Measurements from ENCODE around the gene DDX3X. TPM values are rescaled to one million over a fixed set of nuclear protein-coding genes. Genes with fewer than 3 reads are reported as not detected.
A peak's percentile ranks its signal among the peaks of the same experiment; 100 is the strongest.

The DDX3X gene
- total and polyA plus RNA-seq, 2 of the 4 experiments (the other 2 are of a cell fraction), result 64.8 to 229 TPM

- 67% methylated on average over 1 of the region's 6 CpGs; no CpG with 5 or more reads in 1 of the 2 experiments for WGBS, 2 experiments (ENCODE audit: extremely low coverage in 2 of 2, insufficient read length in 1 of 2)
- CTCF ChIA-PET, result no interaction called here
- intact Hi-C loops (cut with micrococcal nuclease), result no loop called here
- Histone ChIP-seq H2BK15ac (ENCODE audit: low read depth, low read length) (no peak overlapping the region; the same call in 2 of the 3 replicates), H3K36me3 (ENCODE audit: control insufficient read depth, insufficient read depth, low read length) (no peaks in the 10 kb centered on the region), H2BK120ac (ENCODE audit: low read depth, low read length) (peak overlapping the region; percentile 3; the same call in 1 of the 2 replicates), H4K91ac (ENCODE audit: insufficient read depth, low read depth, low read length) (no peak overlapping the region), H3K9me1 (ENCODE audit: insufficient read depth, low read length) (no peaks in the 10 kb centered on the region), H3K4ac (ENCODE audit: low read depth, low read length) (peak overlapping the region; percentile 20; the same call in 1 of the 2 replicates), H3K9me3 (ENCODE audit: control insufficient read depth, insufficient read depth, low read length) (no peaks in the 10 kb centered on the region), H3K4me1 (ENCODE audit: control insufficient read depth, insufficient read depth, low read length) (peaks cover 10% of the 10 kb centered on the region), H3K18ac (ENCODE audit: low read depth, low read length) (no peak overlapping the region), H4K20me1 (ENCODE audit: insufficient read depth, low read length) (no peaks in the 10 kb centered on the region), H2AFZ (replicated peaks; ENCODE audit: low read length, poor library complexity) (peak overlapping the region; percentile 56), H2AK9ac (replicated peaks; ENCODE audit: low read depth, low read length, poor library complexity) (peak overlapping the region; percentile 60), H2BK5ac (ENCODE audit: low read depth, low read length, poor library complexity, severe bottlenecking) (no peak overlapping the region), H4K8ac (ENCODE audit: low read depth in 2 of 2, low read length in 2 of 2) (no peak overlapping the region), H3K4me2 (ENCODE audit: low read depth, low read length) (no peak overlapping the region), H2BK20ac (ENCODE audit: low read depth, low read length) (no peak overlapping the region), H3K56ac (ENCODE audit: extremely low read depth, insufficient read depth, low read length) (no peak overlapping the region), H3K4me3 (ENCODE audit: insufficient read depth, low read depth, low read length) (no peak overlapping the region), H3K79me1 (ENCODE audit: low read depth in 1 of 2, low read length in 2 of 2) (no peaks in the 10 kb centered on the region), H3K23ac (ENCODE audit: low read depth, low read length) (no peak overlapping the region), H4K5ac (ENCODE audit: low read depth, low read length) (no peak overlapping the region), H3K14ac (replicated peaks; ENCODE audit: low read depth, low read length) (no peak overlapping the region), H3K9ac (ENCODE audit: low read depth, low read length) (no peak overlapping the region), H3K27me3 (ENCODE audit: control insufficient read depth, insufficient read depth, low read length) (peaks cover 6% of the 10 kb centered on the region; the same call in 1 of the 2 replicates), H2AK5ac (ENCODE audit: low read depth, low read length) (no peak overlapping the region), H3K27ac (ENCODE audit: insufficient read depth, low read length) (no peak overlapping the region; the same call in 1 of the 2 replicates)
- POLR2A ChIA-PET (ENCODE audit: unreplicated experiment), result no interaction called here
- TF ChIP-seq MAFK (IDR thresholded peaks at IDR 0.05; ENCODE audit: low read depth, low read length) (no peak), MAZ (IDR thresholded peaks at IDR 0.05; ENCODE audit: borderline replicate concordance, low read depth, low read length) (no peak), RCOR1 (IDR thresholded peaks at IDR 0.05; ENCODE audit: insufficient replicate concordance, low read length) (no peak), CHD1 (IDR thresholded peaks at IDR 0.05; ENCODE audit: low read depth, low read length) (no peak), RAD21 (IDR thresholded peaks at IDR 0.05; ENCODE audit: low read length) (no peak), RFX5 (IDR thresholded peaks at IDR 0.05; ENCODE audit: low read depth, low read length) (no peak), ELK1 (IDR thresholded peaks at IDR 0.05; ENCODE audit: borderline replicate concordance, low read depth, low read length) (no peak), FOS (IDR thresholded peaks at IDR 0.05; ENCODE audit: low read depth, low read length) (no peak), MXI1 (IDR thresholded peaks at IDR 0.05; ENCODE audit: borderline replicate concordance, low read depth, low read length) (no peak), SMC3 (IDR thresholded peaks at IDR 0.05; ENCODE audit: low read depth, low read length) (no peak), NFE2L2 (IDR thresholded peaks at IDR 0.05; ENCODE audit: low read depth, low read length) (no peak), CEBPB (IDR thresholded peaks at IDR 0.05; ENCODE audit: low read depth, low read length) (no peak), BHLHE40 (IDR thresholded peaks at IDR 0.05; ENCODE audit: low read depth, low read length) (no peak), CTCF (conservative IDR thresholded peaks at IDR 0.05; ENCODE audit: low read depth, low read length) (no peak), POLR2A (IDR thresholded peaks at IDR 0.05; ENCODE audit: low read depth, low read length) (no peak), USF2 (IDR thresholded peaks at IDR 0.05; ENCODE audit: low read depth, low read length) (no peak)
- in situ Hi-C loops (cut with MboI; ENCODE audit: low sequenced_read_pairs), result no loop called here
- no TSS peak for BruUV-seq (replicated peaks)
- ATAC-seq (ENCODE audit: low read depth) (no peak), DNase-seq (no peak)
- dilution Hi-C loops (cut with HindIII; ENCODE audit: low sequenced_read_pairs, unreplicated experiment), result no loop called here
These were observed 31.6 kb upstream of the DDX3X start for GRCh38 chrX:41302370-41302769.

All from IMR-90 (cell line).